Choroid plexus epithelial cell (primary cell): ENCODE data around the gene VPS45.
"Not testable (repeated sequence)": the region's sequence is repeated elsewhere in the genome, so short reads cannot be mapped to it uniquely, and the experiment has no call there.

Experiments
- DNase-seq: peaks from one replicate; pipeline ENCODE4 v3.0.0-alpha.2; 2010; ENCODE audit warnings: low read depth
- H3K4me3 ChIP-seq: 2 replicates; pipeline ENCODE4 v1.5.1; 2011; ENCODE audit warnings: low read depth, mild to moderate bottlenecking, control low read depth, low read length, moderate library complexity
- CTCF ChIP-seq: conservative IDR thresholded peaks from 2 replicates; pipeline ENCODE4 v1.5.1; 2011; ENCODE audit warnings: low read depth, mild to moderate bottlenecking, control low read depth, inconsistent platforms, low read length, moderate library complexity

VPS45 gene

GRCh38 chr1:150183061-150183460 lies 115.5 kb downstream of the VPS45 start:
- DNase-seq, result no peak
- TF ChIP-seq CTCF, result no peak
- no peak overlapping the region for H3K4me3 ChIP-seq

GRCh38 chr1:150185481-150185880 lies 117.9 kb downstream of the VPS45 start:
- no peak for DNase-seq
- H3K4me3 ChIP-seq, result no peak overlapping the region
- TF ChIP-seq CTCF, result no peak

- DNase-seq, H3K4me3 ChIP-seq: not testable (repeated sequence)
Measured at GRCh38 chr1:150186438-150186788, 118.8 kb downstream of the VPS45 start.

GRCh38 chr1:150186789-150187559 lies 119.4 kb downstream of the VPS45 start:
- peak; percentile 56 for TF ChIP-seq CTCF
- DNase-seq, result peak; percentile 77
- H3K4me3 ChIP-seq, result peak overlapping the region; percentile 28

GRCh38 chr1:150187560-150187931 lies 120.0 kb downstream of the VPS45 start:
- no peak overlapping the region for H3K4me3 ChIP-seq
- no peak for DNase-seq
- no peak for TF ChIP-seq CTCF

GRCh38 chr1:150192012-150192411 lies 124.4 kb downstream of the VPS45 start:
- TF ChIP-seq CTCF, result no peak
- H3K4me3 ChIP-seq, result no peak overlapping the region
- DNase-seq, result peak; percentile 86

GRCh38 chr1:150194381-150195031 lies 126.9 kb downstream of the VPS45 start:
- TF ChIP-seq CTCF, result no peak
- DNase-seq, result peak; percentile 84
- H3K4me3 ChIP-seq, result no peak overlapping the region
